GM18505 (cell line): ENCODE results near the gene POLD3.
"Not testable (repeated sequence)": the region's sequence is repeated elsewhere in the genome, so short reads cannot be mapped to it uniquely, and the experiment has no call there.

Experiments
- ATAC-seq: cut with Tn5 transposase; IDR thresholded peaks from one replicate; pipeline ENCODE4 v1.9.1; 2021; ENCODE audit not compliant: unreplicated experiment
- POLR2A ChIP-seq: IDR thresholded peaks from 4 replicates; pipeline ENCODE4 v1.6.1; 2011; ENCODE audit warnings: borderline replicate concordance; ENCODE audit not compliant: insufficient read depth, insufficient read length; ENCODE audit errors: extremely low read depth

Gene POLD3

GRCh38 chr11:74638869-74639268, 46.5 kb downstream of the POLD3 start:
- no peak for ATAC-seq
- no peak for TF ChIP-seq POLR2A

DNA sequence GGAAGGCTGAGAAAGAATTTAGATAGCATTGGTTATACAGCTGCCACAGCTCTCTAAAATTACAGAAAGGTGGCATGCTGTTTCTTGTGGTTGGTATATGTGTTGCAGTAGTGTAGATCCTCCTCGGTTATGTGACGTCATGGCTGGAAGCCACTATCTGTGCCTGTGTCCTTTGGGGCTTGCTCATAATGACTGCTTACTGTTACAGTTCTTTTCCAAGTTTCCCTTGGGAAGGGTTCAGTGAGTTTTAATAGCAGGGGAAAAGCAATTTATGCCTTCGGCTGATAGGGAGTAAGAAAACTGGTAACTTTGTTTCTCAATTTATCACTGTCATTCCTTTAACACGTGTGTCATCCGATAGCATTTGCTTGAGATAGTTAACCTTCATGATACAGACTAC, 47.2 kb downstream of the POLD3 start:
- TF ChIP-seq POLR2A: no peak

GRCh38 chr11:74641289-74641688, 48.9 kb downstream of the POLD3 start:
- no peak for TF ChIP-seq POLR2A
- ATAC-seq: no peak

More for the DNA sequence above, 47.2 kb downstream of the POLD3 start:
- ATAC-seq: no peak

GRCh38 chr11:74641905-74642304, 49.5 kb downstream of the POLD3 start:
- no peak for ATAC-seq
- TF ChIP-seq POLR2A: no peak

- ATAC-seq: no peak
- TF ChIP-seq POLR2A: no peak
Measured at GRCh38 chr11:74642912-74643311, 50.5 kb downstream of the POLD3 start.

DNA sequence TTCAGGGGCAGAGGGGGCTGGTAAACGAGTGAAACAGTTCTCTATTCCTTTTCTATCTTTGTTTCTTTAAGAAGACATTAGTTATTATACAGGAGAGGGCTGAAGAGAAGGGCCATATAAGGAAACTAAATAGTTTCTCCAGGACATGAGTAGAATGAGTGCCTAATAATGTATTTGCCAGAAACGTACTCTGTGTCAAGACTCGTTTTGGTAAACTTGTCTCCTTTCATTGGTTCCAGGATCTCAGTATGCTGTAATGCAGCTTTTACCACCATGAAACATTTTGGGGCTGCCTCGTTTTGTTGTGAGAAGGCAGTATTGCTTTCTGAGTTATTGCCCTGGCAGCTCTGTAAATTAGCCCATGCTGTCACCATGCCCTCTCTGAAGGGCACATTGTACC, 51.7 kb downstream of the POLD3 start:
- no peak for ATAC-seq
- no peak for TF ChIP-seq POLR2A

DNA sequence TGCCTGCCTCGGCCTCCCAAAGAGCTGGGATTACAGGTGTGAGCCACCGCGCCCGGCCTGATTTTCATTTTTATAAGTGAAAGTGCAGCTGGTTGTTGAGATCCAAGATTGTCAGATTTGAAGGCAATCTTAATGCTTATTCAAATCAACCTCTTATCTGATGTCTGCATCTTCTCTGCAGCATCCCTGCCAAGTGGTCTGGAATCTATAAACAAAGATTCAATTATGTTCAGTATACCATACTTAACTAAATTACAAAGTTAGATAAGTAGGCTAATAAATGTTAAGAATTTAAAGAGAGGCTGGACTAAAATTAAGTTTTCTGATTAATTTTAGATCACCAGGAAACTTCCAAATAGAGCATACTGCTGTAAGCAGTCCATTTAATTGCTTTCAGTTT, 53.8 kb downstream of the POLD3 start:
- no peak for ATAC-seq
- no peak for TF ChIP-seq POLR2A

DNA sequence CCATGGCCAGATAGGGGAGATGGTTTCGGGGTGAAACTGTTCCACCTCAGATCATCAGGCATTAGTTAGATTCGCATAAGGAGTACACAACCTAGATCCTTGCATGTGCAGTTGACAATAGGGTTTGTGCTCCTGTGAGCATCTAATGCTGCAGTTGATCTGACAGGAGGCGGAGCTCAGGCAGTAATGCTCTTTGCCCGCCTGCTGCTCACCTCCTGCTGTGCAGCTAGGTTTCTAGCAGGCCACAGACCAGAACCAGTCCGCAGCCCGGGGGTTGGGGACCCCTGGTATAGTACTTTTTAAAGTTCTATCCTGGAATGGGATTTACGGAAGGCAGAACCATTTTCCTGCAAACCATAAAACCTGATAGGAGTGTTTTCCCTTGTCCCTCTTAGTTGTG, 54.6 kb downstream of the POLD3 start:
- ATAC-seq: no peak
- TF ChIP-seq POLR2A: no peak

- no peak for TF ChIP-seq POLR2A
- ATAC-seq: no peak
Measured at GRCh38 chr11:74647404-74647803, 55.0 kb downstream of the POLD3 start.

DNA sequence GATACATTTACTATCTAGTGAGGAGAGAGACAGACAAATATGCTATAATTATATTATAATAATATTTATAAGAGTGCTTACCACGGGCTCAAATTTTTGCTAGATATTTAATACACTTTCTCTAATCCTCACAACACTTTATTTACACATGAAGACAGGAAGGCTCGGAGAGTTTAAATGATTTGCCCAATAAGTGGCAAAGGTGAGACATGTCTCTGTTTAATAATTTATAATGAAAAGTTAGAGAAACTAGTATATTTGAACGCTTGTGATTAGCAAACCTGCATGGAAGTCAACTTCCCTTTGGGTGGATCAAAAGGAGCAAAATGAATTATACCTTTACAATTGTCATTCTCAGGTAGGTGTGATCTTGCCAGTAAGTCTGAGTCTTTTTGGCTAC, 55.4 kb downstream of the POLD3 start:
- TF ChIP-seq POLR2A: no peak
- no peak for ATAC-seq

GRCh38 chr11:74648894-74649293, 56.5 kb downstream of the POLD3 start:
- ATAC-seq: no peak
- TF ChIP-seq POLR2A: no peak

DNA sequence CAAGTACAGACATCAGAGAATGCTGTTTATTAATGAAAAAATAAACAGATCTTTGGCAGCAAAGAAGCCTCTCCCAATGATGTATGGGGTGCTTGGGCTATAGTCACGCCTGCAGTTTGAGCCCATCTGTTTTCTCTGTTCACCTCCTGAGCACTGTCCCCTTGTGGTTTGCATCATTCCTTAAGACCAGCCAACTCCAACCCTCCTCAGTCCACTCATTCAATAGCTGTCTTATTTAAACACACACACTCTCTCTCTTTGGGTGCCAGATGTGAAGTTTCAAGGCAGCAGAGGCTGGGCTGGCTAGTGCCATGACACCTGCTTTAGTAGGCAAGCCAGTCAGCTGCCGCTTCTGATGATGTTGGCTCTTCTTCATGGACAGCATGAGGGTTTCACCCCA, 58.1 kb downstream of the POLD3 start:
- no peak for TF ChIP-seq POLR2A
- ATAC-seq: no peak

DNA sequence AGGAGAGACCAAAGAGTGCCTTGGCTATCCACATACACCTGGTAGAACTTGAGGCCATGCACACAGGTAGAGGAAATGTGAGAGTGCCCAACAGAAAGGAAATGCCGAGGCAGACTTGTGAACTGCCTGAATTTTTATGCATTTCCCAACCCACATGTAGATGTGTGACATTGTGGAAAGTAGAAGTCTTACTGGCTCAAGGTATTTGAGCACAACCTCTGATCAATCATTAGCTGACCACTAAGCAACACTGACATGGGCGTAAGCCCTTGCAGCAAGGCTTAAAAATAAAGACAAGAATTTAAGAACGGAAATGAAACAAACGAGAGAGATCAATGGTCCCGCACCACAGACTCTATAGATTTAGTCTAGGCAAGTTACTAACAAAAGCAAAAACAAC, 62.6 kb downstream of the POLD3 start:
- ATAC-seq: no peak
- no peak for TF ChIP-seq POLR2A

GRCh38 chr11:74659124-74659523, 66.7 kb downstream of the POLD3 start:
- ATAC-seq: not testable (repeated sequence)

DNA sequence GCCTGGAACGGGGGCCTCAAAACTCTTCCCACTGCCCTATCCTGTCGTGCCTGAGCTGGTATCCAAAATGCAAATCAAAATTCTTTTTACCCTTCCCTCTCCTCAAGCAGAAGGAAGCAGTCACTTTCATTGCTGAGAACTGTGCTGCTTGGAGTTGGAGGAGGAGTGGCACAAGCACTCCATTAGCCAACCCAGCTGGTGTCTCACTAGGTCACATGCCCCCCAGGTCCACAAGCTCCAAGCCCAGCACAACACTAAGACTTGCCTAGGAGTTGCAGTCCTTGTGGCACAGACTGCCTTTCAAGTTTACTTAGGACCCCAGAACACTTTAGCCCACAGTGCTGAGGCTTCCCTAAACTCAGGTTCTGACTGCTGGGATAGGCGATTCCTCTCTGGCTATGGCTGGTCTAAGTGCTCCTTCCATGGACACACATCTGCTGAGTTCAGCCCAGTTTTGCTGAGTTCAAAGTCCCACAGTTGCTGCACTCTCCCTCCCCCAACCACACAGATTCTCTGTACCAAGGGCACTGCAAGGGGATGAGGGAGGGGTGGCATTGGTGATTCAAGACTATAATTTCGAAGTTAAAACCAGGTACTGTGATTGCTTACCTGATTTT, 70.2 kb downstream of the POLD3 start:
- ATAC-seq: no peak

More for the DNA sequence above, 70.2 kb downstream of the POLD3 start:
- no peak for TF ChIP-seq POLR2A
